Measurements from ENCODE around the gene TFDP1.

The TFDP1 gene

GRCh38 chr13:113584205-113584869 is at the start of gene TFDP1:
Gene TFDP1 (plus strand): TSS chr13:113584753. CDS start chr13:113585838, 1,085 bp downstream.
- DNase-seq, result peak; percentile 93

- DNase-seq, result peak; percentile 32
Measured at GRCh38 chr13:113535381-113535781, 49.2 kb upstream of the TFDP1 start.

- DNase-seq, result peak; percentile 32
Measured at GRCh38 chr13:113536461-113537110, 48.0 kb upstream of the TFDP1 start.

GRCh38 chr13:113537205-113537604 is 47.3 kb upstream of the TFDP1 start:
- peak; percentile 35 for DNase-seq

GRCh38 chr13:113537909-113538688 is 46.5 kb upstream of the TFDP1 start:
- DNase-seq, result peak; percentile 38

- DNase-seq, result peak; percentile 22
Measured at GRCh38 chr13:113538689-113539058, 45.9 kb upstream of the TFDP1 start.

- DNase-seq, result peak; percentile 27
Measured at GRCh38 chr13:113539176-113539575, 45.4 kb upstream of the TFDP1 start.

GRCh38 chr13:113539822-113540221 is 44.7 kb upstream of the TFDP1 start:
- peak; percentile 35 for DNase-seq

GRCh38 chr13:113540523-113540922 is 44.0 kb upstream of the TFDP1 start:
- DNase-seq, result peak; percentile 42

GRCh38 chr13:113542751-113543424 is 41.7 kb upstream of the TFDP1 start:
- DNase-seq, result peak; percentile 26

- DNase-seq, result peak; percentile 52
Measured at GRCh38 chr13:113544071-113544891, 40.3 kb upstream of the TFDP1 start.

- DNase-seq, result peak; percentile 50
Measured at GRCh38 chr13:113544896-113545295, 39.7 kb upstream of the TFDP1 start.

GRCh38 chr13:113545455-113545930 is 39.1 kb upstream of the TFDP1 start:
- peak; percentile 92 for DNase-seq

GRCh38 chr13:113545931-113546516 is 38.5 kb upstream of the TFDP1 start:
- DNase-seq, result peak; percentile 52

- DNase-seq, result peak; percentile 54
Measured at GRCh38 chr13:113546571-113547237, 37.8 kb upstream of the TFDP1 start.

GRCh38 chr13:113547238-113547971 is 37.1 kb upstream of the TFDP1 start:
- peak; percentile 37 for DNase-seq

- peak; percentile 48 for DNase-seq
Measured at GRCh38 chr13:113548171-113548641, 36.3 kb upstream of the TFDP1 start.

GRCh38 chr13:113548778-113549621 is 35.6 kb upstream of the TFDP1 start:
- peak; percentile 54 for DNase-seq

- DNase-seq, result peak; percentile 45
Measured at GRCh38 chr13:113550453-113550852, 34.1 kb upstream of the TFDP1 start.
